Glomerular visceral epithelial cell (primary cell): ENCODE results near the gene GFRA4.

Source experiments
- DNase-seq: peaks from one replicate; pipeline ENCODE4 v3.0.0-alpha.2; 2016; ENCODE audit errors: extremely low spot score

GFRA4 gene

DNA sequence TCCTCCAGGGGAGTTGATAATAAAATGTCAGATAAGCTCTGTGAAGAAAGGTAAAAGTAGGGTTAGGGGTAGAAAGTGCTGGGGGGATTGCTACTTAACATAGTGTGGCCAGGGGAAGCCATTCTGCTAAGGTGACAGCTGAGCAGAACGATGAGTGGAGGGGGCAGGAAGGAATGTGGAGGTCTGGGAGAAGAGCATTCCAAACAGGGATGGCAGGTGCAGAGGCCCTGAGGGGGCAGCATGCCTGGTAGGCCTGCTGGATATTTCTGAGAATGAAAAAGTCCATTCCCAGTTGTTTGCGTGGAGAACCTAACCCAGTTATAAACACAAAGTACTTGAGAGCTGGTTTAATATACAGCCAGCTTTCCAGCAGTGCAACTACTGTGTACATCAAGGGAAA lies 9.3 kb downstream of the GFRA4 start:
- no peak for DNase-seq

DNA sequence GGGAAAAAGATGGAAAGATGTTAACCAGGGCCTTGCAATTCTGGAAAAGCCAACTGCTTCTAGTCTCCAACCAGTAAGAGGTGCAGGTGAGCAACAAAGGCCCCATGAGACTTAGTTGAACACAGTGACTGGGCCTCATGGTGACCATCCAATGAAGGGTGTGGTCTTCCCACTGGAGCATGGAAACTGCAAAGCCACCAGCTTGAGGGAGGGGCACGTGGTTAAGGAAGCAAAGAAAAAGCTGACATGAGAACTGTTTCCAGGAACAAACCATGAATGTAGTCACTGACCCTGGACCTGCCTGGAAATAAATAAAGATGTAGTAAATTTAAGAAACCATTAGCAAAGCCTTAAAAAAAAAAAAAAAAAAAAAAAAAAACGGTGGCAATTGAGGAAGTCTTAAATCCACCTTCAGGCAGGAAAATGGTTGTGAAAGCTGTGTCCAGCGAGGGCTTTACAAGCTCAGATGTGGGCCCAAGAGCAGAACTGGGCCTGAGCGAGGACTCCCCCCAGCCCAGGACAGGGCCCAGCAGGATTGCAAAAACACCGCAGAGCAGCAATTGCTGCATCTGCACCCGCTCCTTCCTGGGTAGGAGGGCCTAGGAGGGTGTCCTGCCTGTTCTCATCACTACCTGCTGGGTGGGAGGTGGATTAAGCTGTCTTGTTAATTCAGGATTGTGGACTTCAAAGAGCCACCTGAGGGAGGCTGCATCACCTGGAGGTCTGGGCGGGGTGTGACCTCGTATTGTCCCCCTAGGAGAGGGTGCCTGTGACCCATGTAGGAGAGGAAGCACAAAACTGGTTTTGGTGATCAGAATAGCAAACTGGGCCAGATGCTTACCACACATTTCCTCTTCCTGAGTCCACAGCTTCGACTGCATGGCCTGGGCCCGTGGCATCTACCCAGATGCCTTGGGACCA lies 10.3 kb downstream of the GFRA4 start:
- DNase-seq, result no peak

DNA sequence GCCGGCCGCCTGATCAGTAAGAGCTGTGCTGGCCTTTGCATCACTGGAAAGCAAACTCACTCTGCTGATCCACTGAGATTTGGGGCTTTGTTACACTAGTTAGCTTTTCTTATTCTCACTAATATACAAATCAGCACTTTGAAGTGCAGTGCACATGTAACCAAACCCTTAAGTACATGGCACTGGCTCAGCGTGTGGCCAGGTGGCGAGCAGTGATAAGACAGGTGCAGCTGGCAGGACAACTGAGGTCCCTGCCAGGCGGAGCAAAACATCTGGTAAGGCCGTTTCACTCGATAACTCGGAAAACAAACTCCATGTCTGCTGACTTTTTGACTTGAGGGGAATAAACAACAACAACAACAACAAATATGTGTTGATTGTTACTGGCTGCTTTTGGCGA lies 11.0 kb downstream of the GFRA4 start:
- no peak for DNase-seq

DNA sequence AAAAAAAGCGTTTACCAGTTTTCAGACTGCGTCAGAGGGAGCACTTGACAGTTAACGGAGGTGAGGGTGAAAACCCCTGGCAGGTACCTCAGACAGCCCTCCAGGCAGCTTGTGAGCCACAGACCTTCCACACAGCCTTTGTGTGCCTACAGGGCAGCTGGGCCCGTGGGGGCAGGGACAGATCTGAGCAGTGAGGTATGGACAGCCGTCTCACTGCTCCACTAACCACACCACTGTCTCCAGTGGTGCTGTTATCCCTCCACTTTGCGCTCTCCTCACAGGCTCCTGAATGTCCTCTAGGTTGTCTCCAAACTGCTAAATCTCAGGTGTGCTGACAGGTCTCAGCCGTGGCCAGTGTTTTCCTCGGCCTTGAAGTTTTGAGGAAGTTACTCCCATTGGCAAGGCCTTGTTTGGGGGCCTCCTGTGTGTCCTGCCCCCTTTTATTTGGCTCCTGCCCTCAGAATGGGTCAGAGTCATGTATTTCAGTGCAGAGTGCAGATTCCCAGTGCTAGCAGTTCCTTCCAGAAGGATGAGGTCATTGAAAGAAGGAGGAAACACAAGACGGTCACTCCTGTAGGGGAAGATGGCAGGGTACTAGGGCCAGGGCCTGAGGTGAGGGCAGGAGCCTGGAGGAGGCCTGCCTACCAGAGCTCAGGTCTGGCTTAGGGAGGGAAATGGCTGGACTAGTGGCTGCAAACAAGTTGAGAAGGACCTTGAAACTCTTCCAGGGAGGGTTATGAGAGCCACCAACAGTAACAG lies 11.8 kb downstream of the GFRA4 start:
- no peak for DNase-seq

DNA sequence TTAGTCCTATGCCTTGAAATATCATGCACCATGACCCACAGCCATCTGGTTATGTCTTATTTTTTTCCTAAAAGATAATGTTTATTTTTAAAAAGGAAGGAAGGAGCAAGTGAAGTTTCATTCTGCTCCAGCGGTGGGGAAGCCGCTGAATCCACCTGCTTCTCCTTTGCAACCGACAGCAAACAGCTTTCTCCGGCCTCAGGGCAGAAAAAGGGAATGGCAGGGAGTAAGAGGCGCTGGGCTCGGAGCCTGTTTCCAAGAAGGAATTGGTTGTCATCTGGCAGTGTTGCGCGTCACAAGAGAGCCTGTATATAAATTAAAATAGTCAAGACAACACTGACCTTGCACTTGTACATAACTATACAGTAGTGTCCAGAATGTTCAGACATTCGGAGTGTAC lies 14.2 kb downstream of the GFRA4 start:
- no peak for DNase-seq

DNA sequence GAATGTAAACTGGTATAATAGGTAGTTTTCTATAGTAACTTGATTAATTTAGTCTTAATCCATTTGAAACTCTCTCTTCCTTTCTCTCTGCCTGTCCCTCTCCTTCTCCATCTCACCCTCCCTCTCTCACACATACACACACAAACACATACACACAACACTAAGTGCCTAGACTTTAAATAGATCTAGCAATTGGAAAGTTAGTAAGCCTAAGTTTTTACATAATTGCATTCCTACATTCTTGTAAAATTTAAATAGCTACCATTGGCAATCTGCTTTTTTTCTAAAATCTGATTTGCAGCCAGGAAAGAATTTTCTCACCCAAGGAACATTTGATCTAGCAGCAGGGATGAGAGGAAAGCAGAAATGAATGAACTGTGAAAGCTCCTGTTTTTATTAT lies 15.7 kb downstream of the GFRA4 start:
- DNase-seq, result no peak

DNA sequence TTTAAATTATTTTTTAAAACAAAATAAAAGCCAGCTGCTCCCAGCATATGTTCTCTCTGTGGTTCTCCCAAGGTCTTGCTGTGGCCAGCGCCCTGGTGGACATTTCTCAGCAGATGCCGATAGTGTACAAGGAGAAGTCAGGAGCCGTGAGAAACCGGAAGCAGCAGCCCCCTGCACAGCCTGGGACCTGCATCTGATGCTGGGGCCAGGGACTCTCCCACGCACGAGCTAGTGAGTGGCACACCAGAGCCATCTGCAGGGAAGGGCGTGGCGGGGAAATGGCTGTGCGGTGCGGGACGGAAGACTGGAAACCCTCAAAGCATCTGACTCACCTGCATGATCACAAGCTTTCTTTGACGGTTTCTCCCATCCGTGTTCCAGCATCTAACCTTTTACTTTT lies 16.5 kb downstream of the GFRA4 start:
- DNase-seq, result no peak

DNA sequence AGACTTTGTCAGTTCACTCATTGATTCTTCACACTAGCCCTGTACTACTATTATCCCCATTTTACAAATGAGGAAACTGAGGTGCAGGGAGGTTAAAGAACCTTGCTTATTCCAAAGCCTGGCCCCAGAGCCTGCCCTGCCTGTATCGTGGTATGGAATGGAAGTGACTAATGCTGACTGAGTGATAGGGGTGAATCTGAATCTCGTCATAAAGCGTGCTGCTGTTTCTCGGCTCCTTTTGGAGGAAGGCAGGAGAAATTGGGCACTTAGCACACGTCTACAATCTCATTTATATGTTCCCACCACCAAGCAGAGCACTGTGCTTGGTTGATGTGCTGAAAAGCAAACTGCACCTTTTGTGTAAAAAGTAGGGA lies 17.1 kb downstream of the GFRA4 start:
- no peak for DNase-seq

DNA sequence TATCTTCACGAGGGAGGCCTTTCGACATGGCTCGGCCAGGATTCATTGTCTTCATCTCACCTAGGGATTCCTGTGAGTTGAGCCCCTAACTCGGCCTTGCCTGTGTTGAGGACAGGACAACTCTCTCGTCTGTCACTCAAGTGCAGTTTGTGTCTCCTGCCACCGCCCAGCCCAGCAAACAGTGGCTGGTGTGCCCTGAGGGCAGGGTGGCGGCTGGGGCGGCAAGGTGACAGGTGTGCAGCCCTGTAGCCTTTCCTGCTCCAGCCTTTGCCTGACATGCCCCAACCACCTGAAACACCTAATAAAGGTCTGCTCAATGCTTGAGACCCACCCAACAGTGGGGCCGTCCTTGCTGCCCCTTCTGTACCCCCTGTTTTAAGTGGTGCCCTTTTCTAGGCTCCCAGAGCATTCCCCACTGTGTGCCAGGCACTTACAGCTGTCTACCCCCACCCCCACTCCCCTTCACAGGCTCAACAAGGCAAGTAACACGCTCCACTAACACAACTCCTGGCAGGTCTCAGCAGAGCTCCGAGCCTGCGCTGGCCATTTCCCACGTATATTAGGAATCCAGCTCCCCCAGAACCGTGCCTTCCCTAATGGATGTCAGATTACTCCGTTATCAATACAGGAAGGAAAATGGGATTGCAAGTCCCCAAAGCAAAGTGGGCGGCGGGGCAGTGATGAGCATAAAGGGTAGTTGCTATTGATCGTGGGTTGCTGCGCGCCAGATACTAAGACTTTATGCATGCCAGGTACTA lies 17.7 kb downstream of the GFRA4 start:
- no peak for DNase-seq

DNA sequence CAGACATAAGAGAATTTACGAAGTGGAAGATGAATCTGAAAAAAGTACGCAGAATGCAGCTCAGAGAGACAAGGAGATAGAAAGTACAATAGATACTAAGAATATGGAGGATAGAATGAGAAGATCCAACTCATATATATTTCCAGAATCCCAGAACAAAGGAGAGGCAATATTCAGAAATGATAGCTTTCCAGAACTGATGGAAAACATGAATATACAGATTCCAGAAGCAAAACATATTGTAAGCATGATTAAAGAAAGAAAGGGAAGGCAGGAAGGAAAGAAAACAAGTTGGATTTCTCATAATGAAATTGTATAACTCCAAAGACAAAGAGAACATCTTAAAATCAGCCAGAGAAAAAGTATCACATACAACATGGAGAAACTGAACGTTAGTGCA lies 22.9 kb downstream of the GFRA4 start:
- DNase-seq, result no peak

DNA sequence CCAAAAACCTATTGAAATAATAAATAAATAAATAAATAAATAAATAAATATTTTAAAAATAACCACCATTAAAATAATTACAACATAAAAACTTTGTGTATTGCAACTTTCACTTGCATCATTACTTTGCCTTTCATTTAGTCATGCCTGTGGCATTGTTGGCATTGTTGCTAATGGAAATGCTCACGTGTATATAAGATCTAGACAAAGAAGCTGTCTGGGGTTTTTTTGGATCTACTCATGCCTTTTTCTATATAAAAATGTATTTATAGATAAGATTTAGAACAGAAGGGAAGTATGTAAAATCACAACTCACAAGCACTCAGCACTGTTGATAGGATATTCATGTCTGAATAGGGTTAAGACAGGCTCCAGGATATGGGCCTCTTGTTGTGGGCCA lies 27.9 kb downstream of the GFRA4 start:
- DNase-seq, result no peak

DNA sequence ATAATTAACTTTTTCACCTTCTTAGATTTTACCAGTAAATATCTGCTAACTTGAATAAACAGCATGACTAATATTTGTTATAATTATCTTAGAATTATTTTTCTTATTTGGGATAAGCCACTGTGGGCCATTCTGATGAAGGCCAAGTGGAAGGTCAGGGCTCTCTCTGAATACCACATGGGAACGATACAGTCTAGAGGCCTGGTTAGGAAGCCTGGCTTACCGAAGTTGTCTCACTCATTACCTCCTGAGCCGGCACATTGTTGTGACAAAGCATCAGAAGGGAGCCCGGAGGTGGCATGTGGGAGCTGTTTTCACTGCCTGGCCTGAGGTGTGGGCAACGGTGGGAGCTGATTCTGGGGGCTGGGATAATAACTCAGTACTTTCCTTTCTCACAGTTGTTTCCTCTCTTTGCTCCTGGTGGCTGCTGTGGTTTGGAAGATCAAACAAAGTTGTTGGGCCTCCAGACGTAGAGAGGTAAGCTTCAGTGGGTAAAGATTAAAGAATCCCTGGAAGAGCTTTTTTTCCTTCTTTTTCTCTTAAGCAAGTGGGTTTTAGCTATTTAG lies 29.2 kb downstream of the GFRA4 start:
- DNase-seq, result no peak

DNA sequence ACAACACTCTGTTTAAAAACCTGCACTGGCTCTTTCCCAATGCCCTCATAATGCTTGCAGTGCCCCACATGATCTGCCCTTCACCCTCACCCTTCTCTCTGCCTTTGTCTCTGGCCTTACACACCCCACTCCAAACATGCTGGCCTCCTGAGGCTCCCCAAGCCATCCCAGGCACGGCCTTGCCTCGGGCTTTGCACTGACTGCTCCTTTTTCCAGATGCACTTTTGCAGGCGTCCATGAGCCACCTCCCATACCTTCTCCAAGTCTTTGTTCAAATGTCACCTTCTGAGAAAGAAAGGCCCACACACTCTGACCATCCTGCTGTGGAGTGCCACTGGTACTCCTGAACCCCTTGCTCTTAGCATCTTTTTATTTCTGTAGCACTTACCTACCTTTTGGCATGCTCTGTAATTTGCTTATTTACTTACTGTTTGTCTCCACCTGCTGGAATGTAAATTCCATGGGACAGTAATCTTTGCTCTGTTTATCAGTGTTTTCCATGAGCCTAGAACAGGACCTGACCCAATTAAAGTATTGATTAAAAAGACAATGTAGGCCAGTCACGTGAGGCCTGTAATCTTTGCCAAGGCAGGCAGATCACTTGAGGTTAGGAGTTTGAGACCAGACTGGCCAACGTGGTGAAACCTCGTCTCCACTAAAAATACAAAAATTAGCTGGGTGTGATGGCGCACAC lies 30.7 kb downstream of the GFRA4 start:
- no peak for DNase-seq

DNA sequence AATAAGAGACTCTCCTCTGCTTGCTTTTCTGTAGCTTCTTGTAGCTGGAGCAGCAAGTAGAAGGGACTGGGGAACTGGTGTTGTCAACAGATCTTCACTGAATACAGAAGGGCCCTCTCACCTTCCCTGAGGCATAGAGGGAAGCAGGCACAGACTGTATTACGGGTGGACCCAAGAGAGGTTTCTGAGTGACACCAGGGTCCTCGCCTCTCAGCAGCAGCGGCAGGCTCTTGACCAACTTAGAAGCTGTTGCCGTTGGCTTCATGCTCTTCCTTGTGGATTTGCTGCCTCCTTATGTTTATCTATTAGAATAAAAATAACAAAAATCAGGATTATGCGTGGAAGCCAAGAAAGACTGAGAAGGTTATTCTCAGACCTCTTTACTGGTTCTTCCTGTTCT lies 31.7 kb downstream of the GFRA4 start:
- no peak for DNase-seq

DNA sequence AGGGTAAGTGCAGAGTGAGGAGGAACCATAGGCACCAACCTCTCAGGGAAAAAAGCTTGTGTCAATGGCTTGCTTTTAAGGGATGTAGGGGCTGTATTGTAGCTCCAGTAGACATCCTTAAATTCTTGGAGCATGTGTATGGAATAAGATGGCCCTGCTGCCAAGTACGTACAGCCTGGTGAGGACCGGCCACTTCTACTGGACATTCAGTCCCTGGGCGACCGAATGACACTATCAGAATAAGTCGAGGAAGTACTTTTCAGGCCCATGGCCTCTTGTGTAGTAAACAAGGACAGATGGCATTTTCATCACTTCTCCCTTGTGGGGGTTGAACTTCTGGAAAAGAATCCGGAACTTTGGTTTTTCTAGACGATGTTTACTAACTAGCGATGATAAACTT lies 32.8 kb downstream of the GFRA4 start:
- no peak for DNase-seq

DNA sequence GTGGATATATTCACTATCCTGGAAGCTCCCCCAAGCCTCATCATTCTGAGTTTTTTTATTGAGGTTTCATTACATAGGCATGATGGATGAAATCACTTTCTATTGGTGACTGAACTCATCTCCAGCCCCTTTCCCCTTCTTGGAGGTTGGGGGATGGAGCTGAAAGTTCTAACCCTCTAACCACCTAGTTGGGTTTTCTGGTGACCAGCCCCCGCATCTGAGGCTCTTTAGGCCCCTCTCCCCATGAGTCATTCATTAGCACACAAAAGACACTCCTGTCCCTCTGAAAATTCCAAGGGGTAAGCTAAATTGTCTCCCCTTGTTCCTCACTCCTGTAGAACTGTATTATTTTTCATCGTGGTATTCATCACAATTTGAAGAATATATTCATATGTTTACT lies 33.3 kb downstream of the GFRA4 start:
- no peak for DNase-seq

DNA sequence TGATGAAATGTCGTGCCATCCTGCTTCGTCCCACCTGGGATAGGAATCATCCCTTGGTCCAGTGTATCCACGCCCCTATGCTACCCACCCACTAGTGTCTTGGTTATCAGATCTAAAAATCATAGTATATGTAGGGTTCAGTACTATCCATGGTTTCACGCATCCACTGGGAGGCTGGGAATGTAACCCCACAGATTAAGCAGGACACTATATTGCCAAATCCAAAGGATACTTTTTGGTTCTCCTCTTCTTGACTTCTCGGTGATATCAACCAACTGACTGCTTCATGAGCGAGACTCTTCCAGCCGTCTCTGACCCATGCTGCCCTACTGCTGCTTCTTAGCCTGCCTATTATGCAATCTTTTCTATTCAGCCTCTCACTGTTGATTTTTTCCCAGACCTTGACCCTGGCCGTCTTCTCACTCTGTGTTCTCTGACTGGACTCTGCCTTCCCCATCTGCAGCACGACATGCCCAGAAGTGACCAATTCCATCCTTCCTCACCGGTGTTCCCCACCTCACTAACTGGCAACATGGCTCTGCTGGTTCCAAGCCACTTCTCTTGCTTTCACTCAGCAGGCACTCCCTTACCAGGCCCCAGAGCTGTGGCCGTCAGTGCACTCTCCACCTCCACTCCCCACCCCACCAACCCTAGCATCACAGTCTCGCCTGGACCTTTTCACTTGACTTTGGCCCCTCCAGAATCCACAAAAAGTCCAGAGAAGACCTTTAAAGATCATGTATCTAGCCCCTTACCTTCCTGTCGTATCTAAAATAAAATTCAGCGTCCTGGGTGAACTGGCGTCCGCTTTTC lies 34.5 kb downstream of the GFRA4 start:
- DNase-seq, result no peak

DNA sequence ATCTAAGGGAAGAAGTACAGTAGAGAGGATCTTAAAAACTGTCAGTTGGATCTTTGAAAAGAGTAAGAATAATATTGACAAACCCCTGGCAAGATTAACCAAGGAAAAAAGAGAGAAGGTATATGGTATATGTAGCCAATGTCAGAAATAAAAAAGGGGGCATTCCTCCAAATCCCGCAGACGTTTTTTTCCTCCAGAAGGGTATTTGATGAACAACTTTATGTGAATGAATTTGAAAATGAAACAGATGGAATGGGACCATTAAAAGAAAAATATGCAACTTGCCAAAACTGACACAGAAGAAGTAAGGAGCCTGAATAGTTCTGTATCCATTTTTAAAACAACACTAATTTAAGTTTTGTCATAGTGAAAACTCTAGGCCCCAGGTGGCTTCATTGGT lies 35.7 kb downstream of the GFRA4 start:
- no peak for DNase-seq

DNA sequence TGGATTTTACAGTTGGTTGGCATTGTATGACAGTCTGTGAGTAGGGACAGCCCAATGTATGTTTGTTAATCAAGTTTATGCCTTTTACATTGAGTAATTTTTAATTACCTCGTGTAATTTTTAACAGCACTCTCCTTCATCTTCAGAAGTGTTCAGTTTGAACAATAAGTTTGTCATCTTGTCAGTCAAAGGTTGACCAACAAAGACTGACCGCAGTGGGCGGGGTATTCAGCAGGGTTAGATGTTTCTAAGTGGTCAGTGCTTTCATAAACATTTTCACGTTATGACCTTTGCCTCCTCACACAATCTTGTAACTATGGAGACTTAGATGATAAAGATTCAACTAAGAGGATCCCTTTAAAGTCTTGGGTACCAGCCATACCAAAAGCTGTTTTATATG lies 40.8 kb downstream of the GFRA4 start:
- no peak for DNase-seq

DNA sequence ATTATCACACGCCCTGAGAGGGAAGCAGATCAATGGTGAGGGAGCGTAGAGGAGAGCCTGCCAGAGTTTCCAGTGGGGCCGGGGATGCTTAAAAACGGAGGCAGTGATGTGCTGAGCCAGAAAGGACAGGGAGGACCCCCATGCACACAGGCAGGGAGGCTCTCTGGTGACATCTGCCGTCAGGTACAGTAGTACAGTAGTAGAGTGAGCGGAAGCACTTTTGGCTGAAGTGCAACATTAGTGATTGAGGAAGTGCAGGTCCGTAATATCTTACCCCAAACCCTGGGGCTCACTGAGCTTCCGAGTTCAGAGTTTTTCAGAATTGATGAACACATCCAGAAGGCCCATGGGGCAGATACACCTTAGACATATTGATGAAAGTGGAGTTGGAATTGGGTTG lies 42.1 kb downstream of the GFRA4 start:
- DNase-seq, result no peak

DNA sequence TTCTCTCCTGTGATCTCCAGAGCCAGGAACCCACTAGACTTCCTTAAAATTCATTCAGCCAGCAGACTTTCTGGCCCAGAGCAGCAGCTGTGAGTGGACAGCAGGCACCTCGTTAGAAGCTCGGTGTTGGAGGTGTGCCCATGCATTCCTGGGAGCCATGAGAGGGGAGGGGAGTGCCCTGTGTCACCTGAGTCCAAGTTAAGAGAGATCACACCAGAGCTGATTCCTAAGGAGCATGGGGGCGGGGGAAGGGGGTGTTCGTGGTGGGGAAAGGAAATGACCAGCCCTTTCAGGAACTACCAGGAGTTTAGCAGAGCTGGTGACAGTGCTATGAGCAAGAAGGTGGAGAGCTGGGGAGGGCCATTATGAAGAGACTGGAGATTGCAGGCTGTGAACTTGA lies 46.9 kb downstream of the GFRA4 start:
- peak; percentile 49 for DNase-seq
